Head of caudate nucleus (tissue), 42 donors: Measurements from ENCODE around the gene MNS1.

ENCODE experiments used
- DNase-seq, 42 donors: peaks; one replicate each; pipeline versions ENCODE4 v3.0.0 to v3.0.0-alpha.2; 2020 to 2021; ENCODE audit warnings: mixed read lengths in 7 of 42
- intact Hi-C: fragments of 100-400 bp; cut with DNase I; formaldehyde crosslinking; loops from one replicate; pipeline ENCODE4 v1.15.0; 2022

MNS1 gene

DNA sequence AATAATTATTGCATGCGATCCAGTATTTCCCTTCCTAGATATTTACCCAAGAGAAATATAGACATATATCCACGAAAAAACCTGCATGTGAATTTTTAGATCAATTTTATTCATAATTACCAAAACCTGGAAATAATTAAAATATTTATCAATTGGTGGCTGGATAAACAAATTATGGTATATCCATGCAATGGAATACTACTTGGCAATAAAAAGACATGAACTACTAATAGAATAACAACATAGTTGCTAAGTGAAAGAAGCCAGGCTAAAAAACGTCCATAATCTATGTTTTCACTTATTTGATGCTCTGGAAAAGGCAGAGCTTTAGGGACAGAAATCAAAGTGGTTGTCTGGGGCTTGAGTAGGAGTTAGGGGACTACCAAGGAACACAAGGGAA is 79.0 kb downstream of the MNS1 start:
- DNase-seq: no peak
- intact Hi-C loops: no loop called here

DNA sequence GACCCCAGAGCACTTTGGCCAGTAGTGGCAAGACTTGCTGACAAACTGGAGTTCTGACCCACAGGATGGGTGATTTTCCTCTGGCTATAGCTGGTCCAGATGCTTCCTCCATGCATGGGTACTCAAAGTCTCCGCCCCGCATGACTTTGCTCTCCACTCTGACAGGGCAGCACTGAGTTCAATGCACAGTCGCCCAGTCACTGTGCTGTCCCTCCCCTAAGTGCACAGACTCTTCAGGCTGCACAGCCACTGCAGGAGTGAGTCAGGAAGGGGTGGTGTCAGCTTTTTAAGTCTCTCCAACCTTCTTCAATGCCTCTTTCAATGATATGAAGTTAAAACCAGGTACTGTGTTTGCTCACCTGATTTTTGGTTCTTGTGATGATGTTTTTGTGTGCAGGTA is 81.9 kb downstream of the MNS1 start:
- intact Hi-C loops: no loop called here
- DNase-seq: no peak
